ENCODE results near the gene INAVA.

DNA sequence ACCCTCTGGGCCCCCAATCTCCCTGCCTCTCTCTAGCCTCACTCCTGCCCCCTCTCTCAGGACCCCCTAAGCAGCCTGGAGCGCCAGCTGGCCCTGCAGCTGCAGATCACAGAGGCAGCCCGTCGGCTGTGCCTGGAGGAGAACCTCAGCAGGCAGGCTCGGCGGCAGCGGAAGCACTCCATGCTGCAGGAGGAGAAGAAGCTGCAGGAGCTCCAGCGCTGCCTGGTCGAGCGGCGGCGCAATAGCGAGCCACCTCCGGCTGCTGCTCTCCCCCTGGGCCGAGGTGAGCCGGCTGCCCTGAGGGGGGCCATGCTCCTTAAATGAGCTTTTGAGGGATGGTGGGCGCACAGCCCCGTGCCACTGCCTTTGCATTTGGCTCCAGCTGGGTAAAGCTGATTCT lies 6.2 kb downstream of the INAVA start:
- TF ChIP-seq EZH2 (IDR thresholded peaks at IDR 0.05; ENCODE audit: low read length, missing control alignments) = no peak
- TF ChIP-seq, protein P1, sequence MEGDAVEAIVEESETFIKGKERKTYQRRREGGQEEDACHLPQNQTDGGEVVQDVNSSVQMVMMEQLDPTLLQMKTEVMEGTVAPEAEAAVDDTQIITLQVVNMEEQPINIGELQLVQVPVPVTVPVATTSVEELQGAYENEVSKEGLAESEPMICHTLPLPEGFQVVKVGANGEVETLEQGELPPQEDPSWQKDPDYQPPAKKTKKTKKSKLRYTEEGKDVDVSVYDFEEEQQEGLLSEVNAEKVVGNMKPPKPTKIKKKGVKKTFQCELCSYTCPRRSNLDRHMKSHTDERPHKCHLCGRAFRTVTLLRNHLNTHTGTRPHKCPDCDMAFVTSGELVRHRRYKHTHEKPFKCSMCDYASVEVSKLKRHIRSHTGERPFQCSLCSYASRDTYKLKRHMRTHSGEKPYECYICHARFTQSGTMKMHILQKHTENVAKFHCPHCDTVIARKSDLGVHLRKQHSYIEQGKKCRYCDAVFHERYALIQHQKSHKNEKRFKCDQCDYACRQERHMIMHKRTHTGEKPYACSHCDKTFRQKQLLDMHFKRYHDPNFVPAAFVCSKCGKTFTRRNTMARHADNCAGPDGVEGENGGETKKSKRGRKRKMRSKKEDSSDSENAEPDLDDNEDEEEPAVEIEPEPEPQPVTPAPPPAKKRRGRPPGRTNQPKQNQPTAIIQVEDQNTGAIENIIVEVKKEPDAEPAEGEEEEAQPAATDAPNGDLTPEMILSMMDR (conservative IDR thresholded peaks at IDR 0.05 in 1 of 2, IDR thresholded peaks at IDR 0.05 in 1 of 2; ENCODE audit: low read depth in 1 of 2, low read length in 2 of 2) = no peak
